NCI-H345 treated with DMSO at 0.1 percent for 48 hours (cell line): ENCODE measurements around the gene SAP30BP.

Source experiments
- DNase-seq: peaks from one replicate; lab custom pipeline; 2025; ENCODE audit not compliant: unreplicated experiment; lab: John Stamatoyannopoulos, UW

Gene SAP30BP

GRCh38 chr17:75684249-75684648, 17.1 kb downstream of the SAP30BP start:
- no peak for DNase-seq

- no peak for DNase-seq
Observed at GRCh38 chr17:75684924-75685323, 17.8 kb downstream of the SAP30BP start.

GRCh38 chr17:75685499-75685898, 18.4 kb downstream of the SAP30BP start:
- no peak for DNase-seq

GRCh38 chr17:75688209-75688825, 21.2 kb downstream of the SAP30BP start:
- DNase-seq, result no peak

GRCh38 chr17:75689441-75689873, 22.3 kb downstream of the SAP30BP start:
- no peak for DNase-seq

- DNase-seq, result no peak
Observed at GRCh38 chr17:75691371-75691791, 24.2 kb downstream of the SAP30BP start.

GRCh38 chr17:75691801-75692626, 24.9 kb downstream of the SAP30BP start:
- no peak for DNase-seq

- no peak for DNase-seq
Observed at GRCh38 chr17:75692976-75693375, 25.8 kb downstream of the SAP30BP start.

- DNase-seq, result no peak
Observed at GRCh38 chr17:75693500-75694481, 26.7 kb downstream of the SAP30BP start.

- no peak for DNase-seq
Observed at GRCh38 chr17:75694536-75694935, 27.4 kb downstream of the SAP30BP start.

- DNase-seq, result no peak
Observed at GRCh38 chr17:75695141-75695829, 28.1 kb downstream of the SAP30BP start.

GRCh38 chr17:75695830-75696271, 28.7 kb downstream of the SAP30BP start:
- no peak for DNase-seq

GRCh38 chr17:75697651-75698291, 30.6 kb downstream of the SAP30BP start:
- no peak for DNase-seq

- no peak for DNase-seq
Observed at GRCh38 chr17:75698659-75699058, 31.5 kb downstream of the SAP30BP start.

- no peak for DNase-seq
Observed at GRCh38 chr17:75701288-75701687, 34.1 kb downstream of the SAP30BP start.

- no peak for DNase-seq
Observed at GRCh38 chr17:75703191-75703590, 36.1 kb downstream of the SAP30BP start.

- DNase-seq, result no peak
Observed at GRCh38 chr17:75703591-75703990, 36.5 kb downstream of the SAP30BP start.

- no peak for DNase-seq
Observed at GRCh38 chr17:75704963-75705875, 38.1 kb downstream of the SAP30BP start.
